ENCODE data around the gene SLC37A3. TPM values are rescaled to one million over a fixed set of nuclear protein-coding genes. Genes with fewer than 3 reads are reported as not detected.

Gene SLC37A3, protein sequence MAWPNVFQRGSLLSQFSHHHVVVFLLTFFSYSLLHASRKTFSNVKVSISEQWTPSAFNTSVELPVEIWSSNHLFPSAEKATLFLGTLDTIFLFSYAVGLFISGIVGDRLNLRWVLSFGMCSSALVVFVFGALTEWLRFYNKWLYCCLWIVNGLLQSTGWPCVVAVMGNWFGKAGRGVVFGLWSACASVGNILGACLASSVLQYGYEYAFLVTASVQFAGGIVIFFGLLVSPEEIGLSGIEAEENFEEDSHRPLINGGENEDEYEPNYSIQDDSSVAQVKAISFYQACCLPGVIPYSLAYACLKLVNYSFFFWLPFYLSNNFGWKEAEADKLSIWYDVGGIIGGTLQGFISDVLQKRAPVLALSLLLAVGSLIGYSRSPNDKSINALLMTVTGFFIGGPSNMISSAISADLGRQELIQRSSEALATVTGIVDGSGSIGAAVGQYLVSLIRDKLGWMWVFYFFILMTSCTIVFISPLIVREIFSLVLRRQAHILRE
- 52.2 and 58.5 TPM in 2 replicates for total RNA-seq

DNA sequence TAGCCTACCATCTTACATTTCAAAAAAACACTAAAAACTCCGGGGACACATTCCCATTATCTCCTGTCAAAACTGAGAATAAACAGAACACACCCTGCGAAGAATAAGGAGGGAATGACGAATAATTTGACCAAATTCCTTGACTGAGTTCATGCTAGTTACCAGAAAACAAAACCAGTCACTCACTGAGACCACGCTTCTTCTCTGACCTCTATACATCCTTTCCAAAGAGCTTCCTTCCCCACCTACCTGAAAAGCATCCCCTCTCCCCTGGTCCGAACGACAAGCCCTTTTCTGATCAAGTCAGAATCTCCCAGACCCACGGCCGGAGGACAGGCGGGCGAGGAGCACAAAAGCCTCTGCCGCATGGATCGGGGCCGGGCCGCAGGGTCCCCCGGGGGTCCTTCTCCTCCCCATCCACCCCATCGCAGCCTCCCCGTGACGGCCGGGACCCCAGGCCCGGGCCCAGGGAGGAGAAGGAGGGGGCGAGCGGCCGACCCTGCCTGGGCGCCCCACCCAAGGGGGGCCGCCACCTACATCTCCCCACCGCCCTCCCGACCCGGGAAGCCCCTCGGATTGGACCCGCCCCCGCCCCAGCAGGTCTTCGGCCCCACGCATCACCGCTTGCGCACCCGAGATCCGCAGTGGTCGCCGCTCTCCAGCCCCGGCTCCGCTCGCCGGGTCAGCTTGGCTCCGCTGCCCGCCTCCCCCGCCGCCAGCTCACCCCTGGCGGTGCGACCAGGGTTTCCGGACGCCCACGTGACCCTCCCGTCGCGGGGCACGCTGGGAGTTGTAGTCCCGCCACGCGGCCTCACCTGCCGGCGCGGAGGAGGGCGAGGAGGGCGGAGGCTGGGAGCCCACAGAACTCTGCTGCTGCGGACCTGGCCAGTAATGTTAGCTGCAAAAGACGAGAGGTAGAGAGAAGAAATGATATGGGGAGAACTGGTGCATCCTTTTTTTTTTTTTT lies at the start of gene SLC37A3:
Gene SLC37A3 (minus strand): TSS at position 747 of the 967 bp plus-strand sequence. CDS start 16,004 bp downstream, outside the sequence.

DNA sequence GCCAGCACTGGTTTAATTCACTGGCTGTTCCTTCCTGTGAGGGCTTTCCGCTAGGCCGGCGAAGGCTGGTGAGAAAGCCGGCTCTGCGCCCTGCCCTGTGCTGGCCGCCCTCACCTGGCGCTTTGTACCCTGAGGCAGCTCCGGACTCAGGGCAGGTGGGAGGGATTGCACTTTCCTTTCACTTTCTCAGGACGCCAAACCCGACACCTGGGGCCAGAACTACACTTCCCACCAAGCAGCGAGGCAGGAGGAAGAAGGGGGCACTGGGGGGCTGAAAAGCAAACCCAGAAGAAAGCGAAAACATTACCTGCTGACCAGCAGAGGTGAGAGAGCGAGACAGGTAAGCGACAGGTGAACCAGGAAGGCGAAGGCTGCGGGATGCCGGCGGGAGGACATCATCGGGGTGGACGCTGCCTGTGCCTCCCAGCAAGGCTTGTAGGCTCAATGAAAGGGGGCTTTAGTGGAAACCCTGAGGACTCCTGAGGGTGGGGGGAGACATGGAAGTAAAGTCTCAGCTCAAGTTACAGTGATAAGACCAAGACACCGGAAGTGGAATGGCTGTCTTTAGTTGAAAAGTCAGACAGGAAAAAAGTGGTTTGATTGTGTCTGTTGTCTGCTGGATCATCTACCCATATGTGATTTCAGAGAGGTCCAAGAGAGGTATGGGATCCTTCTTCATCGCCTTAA lies 5.7 kb upstream of the SLC37A3 start, which contains the start of gene RAB19:
Gene RAB19 (plus strand): TSS at position 181 of the 687 bp plus-strand sequence. CDS start 3,589 bp downstream, outside the sequence.

Small RNAs within 50 kb of the gene (small RNA-seq; reads per million reads assigned to genes)
- gene RNA5SP247 (not detected), gene RNA5SP248 (65.4 reads per million, percentile 98 among the genes with 10 or more reads in this experiment)

Other genes with a start within 250 kb of the SLC37A3 start
- gene KDM7A, start 221.5 kb downstream of the SLC37A3 start, total RNA-seq: 4.1 and 6.6 TPM in 2 replicates
- gene RAB19, start 5.5 kb upstream of the SLC37A3 start, total RNA-seq: not detected in 2 replicates
- 46.7 and 49.2 TPM in 2 replicates for gene MKRN1, start 81.0 kb upstream of the SLC37A3 start, total RNA-seq
- 8.1 and 15.6 TPM in 2 replicates for gene DENND2A, start 242.3 kb upstream of the SLC37A3 start, total RNA-seq

Measured in subcutaneous preadipocyte (primary cell).